ENCODE data around the gene CFAP74. TPM values are rescaled to one million over a fixed set of nuclear protein-coding genes. Genes with fewer than 3 reads are reported as not detected.

Gene CFAP74
- total and polyA plus RNA-seq, 2 of the 13 experiments (the other 11 are each of a cell fraction or from before 2014, with no cell fraction given): 0.27 to 0.62 TPM

GRCh38 chr1:2009101-2010053 lies 5.8 kb upstream of the CFAP74 start:
- H3K4me3 ChIP-seq (replicated peaks in 1 of 3; ENCODE audit: insufficient read depth in 1 of 3, low read depth in 2 of 3, low read length in 3 of 3): no peak overlapping the region
- H3K27me3 ChIP-seq (ENCODE audit: control insufficient read depth in 1 of 2, insufficient read depth in 2 of 2, low read length in 2 of 2): peaks cover 13 to 63% of the 10 kb centered on the region in 2 experiments
- BruUV-seq (replicated peaks): no TSS peak
- FAIRE-seq: no peak
- WGBS (ENCODE audit: low lambda C conversion rate): 33% methylated on average over 18 of the region's 27 CpGs
- H2AFZ ChIP-seq (ENCODE audit: low read length): no peak overlapping the region
- no peak for TF ChIP-seq DNMT3B (CRISPR knock-in tag; conservative IDR thresholded peaks at IDR 0.05)
- TF ChIP-seq NCOA1 (CRISPR knock-in tag; IDR thresholded peaks at IDR 0.05): no peak
- TF ChIP-seq EHMT2 (IDR thresholded peaks at IDR 0.05; ENCODE audit: borderline replicate concordance, low read depth, low read length): no peak
- no peak for TF ChIP-seq HDAC2 (CRISPR knock-in tag; IDR thresholded peaks at IDR 0.05)
- no peak for TF ChIP-seq JUNB (CRISPR knock-in tag; IDR thresholded peaks at IDR 0.05; ENCODE audit: borderline replicate concordance)
- TF ChIP-seq, protein P1, sequence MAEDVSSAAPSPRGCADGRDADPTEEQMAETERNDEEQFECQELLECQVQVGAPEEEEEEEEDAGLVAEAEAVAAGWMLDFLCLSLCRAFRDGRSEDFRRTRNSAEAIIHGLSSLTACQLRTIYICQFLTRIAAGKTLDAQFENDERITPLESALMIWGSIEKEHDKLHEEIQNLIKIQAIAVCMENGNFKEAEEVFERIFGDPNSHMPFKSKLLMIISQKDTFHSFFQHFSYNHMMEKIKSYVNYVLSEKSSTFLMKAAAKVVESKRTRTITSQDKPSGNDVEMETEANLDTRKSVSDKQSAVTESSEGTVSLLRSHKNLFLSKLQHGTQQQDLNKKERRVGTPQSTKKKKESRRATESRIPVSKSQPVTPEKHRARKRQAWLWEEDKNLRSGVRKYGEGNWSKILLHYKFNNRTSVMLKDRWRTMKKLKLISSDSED (CRISPR knock-in tag; IDR thresholded peaks at IDR 0.05): no peak
- no peak for TF ChIP-seq CC2D1A (CRISPR knock-in tag; IDR thresholded peaks at IDR 0.05)
- TF ChIP-seq PHF5A (CRISPR knock-in tag; IDR thresholded peaks at IDR 0.05; ENCODE audit: low read depth, unreplicated experiment): no peak
- no peak for TF ChIP-seq ZNF570 (CRISPR knock-in tag; IDR thresholded peaks at IDR 0.05; ENCODE audit: borderline replicate concordance)
- no peak for TF ChIP-seq NR2F2 (IDR thresholded peaks at IDR 0.05; ENCODE audit: borderline replicate concordance, low read depth)
- TF ChIP-seq ZBTB21 (CRISPR knock-in tag; IDR thresholded peaks at IDR 0.05): no peak
- no peak for TF ChIP-seq SP5 (CRISPR knock-in tag; IDR thresholded peaks at IDR 0.05; ENCODE audit: borderline replicate concordance, low read depth)
- TF ChIP-seq HNF4G (IDR thresholded peaks at IDR 0.05; ENCODE audit: borderline replicate concordance, low read depth, low read length): no peak
- TF ChIP-seq HNF4G (CRISPR knock-in tag; IDR thresholded peaks at IDR 0.05; ENCODE audit: borderline replicate concordance, low read depth): no peak
- TF ChIP-seq ZNF276 (CRISPR knock-in tag; IDR thresholded peaks at IDR 0.05; ENCODE audit: low read depth): no peak
- TF ChIP-seq IKZF4 (CRISPR knock-in tag; IDR thresholded peaks at IDR 0.05; ENCODE audit: borderline replicate concordance, low read depth, not compliant biosample characterization): no peak
- H3K79me2 ChIP-seq (ENCODE audit: insufficient read depth, low read length): no peaks in the 10 kb centered on the region
- no peak overlapping the region for H3K27ac ChIP-seq (ENCODE audit: extremely low read length, insufficient read depth, low read length)
- CTCF ChIA-PET (ENCODE audit: low intra/inter-chr PET ratio, low total read pairs): no interaction called here
- no peak overlapping the region for H3K9ac ChIP-seq (ENCODE audit: insufficient read depth, low read depth, low read length)
- in situ Hi-C loops (cut with HindIII; ENCODE audit: extremely low pct_ligation_motif_present, low pct_unique_long_range_greater_than_20kb): no loop called here
- POLR2A ChIA-PET: no interaction called here
- H3K36me3 ChIP-seq (replicated peaks in 1 of 2; ENCODE audit: control insufficient read depth in 1 of 2, insufficient read depth in 2 of 2, low read length in 2 of 2): no peaks in the 10 kb centered on the region
- H3K4me2 ChIP-seq (ENCODE audit: low read depth, low read length): no peak overlapping the region
- DNase-seq (ENCODE audit: low spot score): no peak
- intact Hi-C loops (cut with micrococcal nuclease; ENCODE audit: unreplicated experiment): no loop called here
- H4K20me1 ChIP-seq (ENCODE audit: insufficient read depth, low read length): no peaks in the 10 kb centered on the region
- ATAC-seq: peak; percentile 51; the same call in 2 of the 3 replicates
- H3K9me3 ChIP-seq (ENCODE audit: low read length): no peaks in the 10 kb centered on the region
- H3K4me1 ChIP-seq (ENCODE audit: insufficient read depth, low read length): no peaks in the 10 kb centered on the region

Data from HepG2 (cell line).